Bronchial epithelial cell (primary cell): ENCODE results near the gene NLRC3. TPM values are rescaled to one million over a fixed set of nuclear protein-coding genes. Genes with fewer than 3 reads are reported as not detected.
A peak's percentile ranks its signal among the peaks of the same experiment; 100 is the strongest.

Experiments
- DNase-seq: peaks from one replicate; pipeline ENCODE4 v3.0.0-alpha.2; 2010; ENCODE audit warnings: low read depth
- FAIRE-seq: peaks from 2 replicates; lab custom pipeline; 2011; peaks lifted over from hg19 to GRCh38; lab: Jason Lieb, UNC
- H3K27me3 ChIP-seq: 2 replicates; pipeline ENCODE4 v1.5.1; 2011; ENCODE audit warnings: low read length; ENCODE audit not compliant: control insufficient read depth, insufficient read depth
- H3K36me3 ChIP-seq: 2 replicates; pipeline ENCODE4 v1.5.1; 2011; ENCODE audit warnings: low read length; ENCODE audit not compliant: control insufficient read depth, insufficient read depth
- H3K4me3 ChIP-seq: 2 replicates; pipeline ENCODE4 v1.5.1; 2011; ENCODE audit warnings: mild to moderate bottlenecking, low read depth, low read length, control low read depth
- CTCF ChIP-seq: IDR thresholded peaks from 2 replicates; pipeline ENCODE4 v1.5.1; 2011; ENCODE audit warnings: mild to moderate bottlenecking, moderate library complexity, low read length, control low read depth, inconsistent platforms; ENCODE audit not compliant: insufficient read depth, severe bottlenecking
- total RNA-seq: library from RNA; depleted of rRNA; stranded (reverse); fragments of >200 nt; gene quantifications from 2 replicates; pipeline ENCODE4 v1.2.1, GENCODE V29; 2014

Gene NLRC3
- total RNA-seq: not detected in 2 replicates

GRCh38 chr16:3577302-3577752, at the start of gene NLRC3:
Gene NLRC3 (minus strand): TSS chr16:3577403. CDS start chr16:3565036, 12,367 bp downstream.
- DNase-seq (no peak), FAIRE-seq (no peak)
- no peaks in the 10 kb centered on the region for H3K36me3 ChIP-seq
- H3K27me3 ChIP-seq: no peaks in the 10 kb centered on the region
- TF ChIP-seq CTCF: no peak
- H3K4me3 ChIP-seq: no peak within 1 kb of the TSS

- TF ChIP-seq CTCF: no peak
- DNase-seq (peak; percentile 12), FAIRE-seq (no peak)
- Histone ChIP-seq H3K27me3 (no peaks in the 10 kb centered on the region), H3K36me3 (no peaks in the 10 kb centered on the region), H3K4me3 (no peak overlapping the region)
Measured at GRCh38 chr16:3625911-3626732, 48.9 kb upstream of the NLRC3 start.

- no peak overlapping the region for H3K4me3 ChIP-seq
- no peak for TF ChIP-seq CTCF
- FAIRE-seq (no peak), DNase-seq (no peak)
- H3K27me3 ChIP-seq: no peaks in the 10 kb centered on the region
- H3K36me3 ChIP-seq: no peaks in the 10 kb centered on the region
Measured at GRCh38 chr16:3625331-3625730, 48.1 kb upstream of the NLRC3 start.

GRCh38 chr16:3623642-3624041, 46.4 kb upstream of the NLRC3 start:
- no peak for DNase-seq
- TF ChIP-seq CTCF: no peak
- Histone ChIP-seq H3K4me3 (no peak overlapping the region), H3K27me3 (no peaks in the 10 kb centered on the region), H3K36me3 (no peaks in the 10 kb centered on the region)
- FAIRE-seq: no peak

GRCh38 chr16:3618769-3619141, 41.6 kb upstream of the NLRC3 start:
- FAIRE-seq (no peak), DNase-seq (peak; percentile 84)
- no peak for TF ChIP-seq CTCF
- Histone ChIP-seq H3K27me3 (no peaks in the 10 kb centered on the region), H3K4me3 (no peak overlapping the region), H3K36me3 (peaks cover 2% of the 10 kb centered on the region)
